ENCODE measurements around the gene PSD2. TPM values are rescaled to one million over a fixed set of nuclear protein-coding genes. Genes with fewer than 3 reads are reported as not detected.

The PSD2 gene
- total and polyA plus RNA-seq, 2 donors = 0.82 to 0.90 TPM

GRCh38 chr5:139762615-139763170, 32.9 kb upstream of the PSD2 start:
- Histone ChIP-seq H3K36me3 (ENCODE audit: control insufficient read depth in 2 of 2, insufficient read depth in 2 of 2, low read length in 1 of 2) (no peaks in the 10 kb centered on the region), H3K27me3 (ENCODE audit: control insufficient read depth in 2 of 2, insufficient read depth in 1 of 2, low read length in 1 of 2) (peaks cover 24 to 80% of the 10 kb centered on the region in 2 donors)

DNA sequence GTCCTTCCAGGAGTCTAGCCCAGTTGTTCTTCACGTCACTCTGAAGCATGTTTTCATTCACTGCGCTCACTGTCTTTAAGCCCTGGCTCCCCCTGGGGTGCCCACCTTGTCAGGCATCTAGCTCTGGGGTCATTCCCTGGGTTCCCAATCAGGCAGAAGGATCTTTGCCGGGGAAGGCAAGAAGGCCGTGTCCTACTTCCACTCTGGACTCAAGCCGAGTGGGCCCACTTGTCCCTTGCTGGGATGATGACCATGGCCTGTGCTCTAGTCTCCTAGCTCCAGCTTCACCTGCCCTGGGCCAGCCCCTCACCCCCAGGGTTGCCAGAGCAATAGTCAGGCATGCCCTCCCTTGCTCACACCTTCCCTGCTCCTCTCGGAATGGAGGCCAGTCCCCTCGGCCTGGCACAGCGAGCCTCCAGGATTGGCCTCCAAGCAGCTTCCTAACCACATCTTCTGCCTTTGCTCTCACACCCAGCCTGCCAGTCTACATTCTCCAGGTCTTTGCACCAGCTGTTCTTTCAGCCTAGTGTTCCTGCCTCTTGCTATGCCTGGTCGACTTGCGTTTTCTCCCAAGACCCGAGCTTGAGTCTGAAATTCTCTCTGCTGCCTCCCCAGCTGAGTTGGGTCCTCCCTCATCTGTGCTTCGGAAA, 32.2 kb upstream of the PSD2 start:
- DNase-seq (ENCODE audit: low read depth in 6 of 9, low spot score in 9 of 9) = no peak
- no peaks in the 10 kb centered on the region for H3K9me3 ChIP-seq (ENCODE audit: control insufficient read depth in 2 of 2, insufficient read depth in 1 of 2, low read length in 1 of 2)
- peaks cover 24 to 73% of the 10 kb centered on the region in 2 donors for H3K27me3 ChIP-seq (ENCODE audit: control insufficient read depth in 2 of 2, insufficient read depth in 1 of 2, low read length in 1 of 2)
- no peak overlapping the region for H3K27ac ChIP-seq (ENCODE audit: low read depth in 1 of 2, low read length in 1 of 2)
- peaks cover 0 to 40% of the 10 kb centered on the region in 2 donors for H3K4me1 ChIP-seq (ENCODE audit: control insufficient read depth in 2 of 2, insufficient read depth in 2 of 2, low read length in 2 of 2)
- no peaks in the 10 kb centered on the region for H3K36me3 ChIP-seq (ENCODE audit: control insufficient read depth in 2 of 2, insufficient read depth in 2 of 2, low read length in 1 of 2)
- no peak overlapping the region for H3K4me3 ChIP-seq (ENCODE audit: low read length in 2 of 2)
- WGBS = 90% methylated on average over 12 of the region's 12 CpGs

More at GRCh38 chr5:139762615-139763170, 32.9 kb upstream of the PSD2 start:
- WGBS = 93% methylated on average over 10 of the region's 10 CpGs
- H3K27ac ChIP-seq (ENCODE audit: low read depth in 1 of 2, low read length in 1 of 2) = no peak overlapping the region
- H3K9me3 ChIP-seq (ENCODE audit: control insufficient read depth in 2 of 2, insufficient read depth in 1 of 2, low read length in 1 of 2) = no peaks in the 10 kb centered on the region
- DNase-seq (ENCODE audit: low read depth in 6 of 9, low spot score in 9 of 9) = no peak
- H3K4me1 ChIP-seq (ENCODE audit: control insufficient read depth in 2 of 2, insufficient read depth in 2 of 2, low read length in 2 of 2) = peaks cover 0 to 45% of the 10 kb centered on the region in 2 donors
- H3K4me3 ChIP-seq (ENCODE audit: low read length in 2 of 2) = no peak overlapping the region

DNA sequence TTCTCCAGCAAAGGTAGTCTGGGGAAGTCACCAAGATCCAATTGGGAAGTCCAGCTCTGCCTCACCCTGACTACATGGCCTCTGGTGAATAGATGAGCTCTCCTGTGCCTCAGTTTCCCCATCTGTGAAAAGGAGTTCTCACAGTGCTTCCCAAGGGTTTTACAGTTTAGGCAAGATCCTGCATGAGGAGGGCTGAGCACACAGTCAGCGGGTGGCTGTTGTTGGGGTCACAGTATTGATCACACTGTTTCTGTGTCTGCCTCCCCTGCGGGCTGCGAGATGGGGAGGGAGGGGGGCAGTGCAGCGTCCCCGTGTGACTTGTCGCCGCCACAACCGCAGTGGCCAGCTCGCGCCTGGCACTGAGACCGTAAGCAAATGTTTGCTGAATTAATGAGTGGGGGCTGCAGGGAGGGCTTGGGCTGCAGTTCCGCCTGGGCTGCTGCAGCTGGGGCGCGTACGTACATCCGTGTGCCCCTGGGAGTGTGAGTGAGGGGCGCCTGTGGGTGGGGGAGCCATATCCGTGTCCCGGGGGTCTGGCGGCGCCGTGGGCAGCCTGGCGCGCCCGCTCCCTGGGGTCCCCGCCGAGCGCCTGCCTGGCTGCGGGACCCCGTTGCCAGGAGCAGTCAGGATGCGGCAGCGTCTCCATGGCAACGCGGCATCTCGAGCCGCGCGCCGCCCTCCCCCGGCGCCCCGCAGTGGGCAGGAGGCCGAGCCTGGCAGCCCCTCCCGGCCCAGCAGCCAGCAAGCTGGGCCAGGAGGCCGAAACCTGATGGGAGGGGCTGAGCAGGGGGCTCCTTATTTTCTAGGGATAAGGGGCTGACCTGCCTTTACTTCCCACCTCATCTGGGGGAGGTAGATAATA, 31.4 kb upstream of the PSD2 start:
- peak in 3 of 9 donors; percentile 44 to 71 (median 52) for DNase-seq (ENCODE audit: low read depth in 6 of 9, low spot score in 9 of 9)
- Histone ChIP-seq H3K4me1 (ENCODE audit: control insufficient read depth in 2 of 2, insufficient read depth in 2 of 2, low read length in 2 of 2) (peaks cover 0 to 33% of the 10 kb centered on the region in 2 donors), H3K4me3 (ENCODE audit: low read length in 2 of 2) (no peak overlapping the region), H3K9me3 (ENCODE audit: control insufficient read depth in 2 of 2, insufficient read depth in 1 of 2, low read length in 1 of 2) (no peaks in the 10 kb centered on the region), H3K27me3 (ENCODE audit: control insufficient read depth in 2 of 2, insufficient read depth in 1 of 2, low read length in 1 of 2) (peaks cover 22 to 65% of the 10 kb centered on the region in 2 donors), H3K36me3 (ENCODE audit: control insufficient read depth in 2 of 2, insufficient read depth in 2 of 2, low read length in 1 of 2) (no peaks in the 10 kb centered on the region), H3K27ac (ENCODE audit: low read depth in 1 of 2, low read length in 1 of 2) (no peak overlapping the region)
- 11% methylated on average over 45 of the region's 45 CpGs for WGBS

GRCh38 chr5:139764886-139765408, 30.7 kb upstream of the PSD2 start:
- no peak overlapping the region for H3K4me3 ChIP-seq (ENCODE audit: low read length in 2 of 2)
- 55% methylated on average over 11 of the region's 11 CpGs for WGBS

DNA sequence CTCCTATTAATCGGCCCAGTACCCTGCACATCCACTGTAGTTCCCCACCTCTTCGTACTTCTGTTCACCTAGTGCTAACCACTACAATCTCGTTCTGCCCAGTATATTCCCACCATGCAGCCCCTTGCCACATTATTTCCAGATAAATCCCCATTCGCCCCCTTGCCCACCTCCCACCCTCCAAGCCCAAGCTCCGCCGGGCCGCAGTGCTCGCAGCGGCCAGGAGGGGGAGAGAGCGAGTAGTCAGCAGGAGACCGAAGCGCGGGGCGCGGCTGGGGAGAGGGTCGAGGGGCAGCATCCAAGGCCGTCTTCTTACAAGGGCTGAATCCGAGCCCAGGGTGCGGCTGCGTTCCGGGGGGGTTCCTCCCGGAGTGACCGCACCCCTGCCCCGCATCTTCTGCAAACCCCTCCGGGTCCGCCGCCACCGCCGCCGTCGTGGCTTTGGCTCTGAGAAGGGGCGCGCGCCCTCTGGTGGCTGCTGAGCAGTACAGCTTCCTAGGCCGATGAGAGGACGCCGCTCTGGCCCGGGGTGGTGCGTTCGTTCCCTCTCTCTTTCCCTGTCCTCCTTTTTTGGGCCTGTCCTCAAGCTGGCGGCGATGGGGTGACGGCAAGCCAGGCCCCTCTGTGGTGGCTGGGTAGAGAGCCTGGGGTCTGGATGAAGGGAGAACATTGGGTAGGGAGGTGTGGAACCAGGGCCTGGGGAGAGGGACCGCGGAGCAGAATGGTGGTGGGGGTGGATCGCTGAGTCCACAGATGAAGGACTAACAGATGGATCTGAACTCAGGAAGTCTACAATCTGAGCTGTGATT, 30.0 kb upstream of the PSD2 start:
- Histone ChIP-seq H3K9me3 (ENCODE audit: control insufficient read depth in 2 of 2, insufficient read depth in 1 of 2, low read length in 1 of 2) (no peaks in the 10 kb centered on the region), H3K27me3 (ENCODE audit: control insufficient read depth in 2 of 2, insufficient read depth in 1 of 2, low read length in 1 of 2) (peaks cover 22 to 51% of the 10 kb centered on the region in 2 donors), H3K4me3 (ENCODE audit: low read length in 2 of 2) (peak overlapping the region; percentile 53 to 60), H3K4me1 (ENCODE audit: control insufficient read depth in 2 of 2, insufficient read depth in 2 of 2, low read length in 2 of 2) (peaks cover 0 to 24% of the 10 kb centered on the region in 2 donors), H3K36me3 (ENCODE audit: control insufficient read depth in 2 of 2, insufficient read depth in 2 of 2, low read length in 1 of 2) (no peaks in the 10 kb centered on the region), H3K27ac (ENCODE audit: low read depth in 1 of 2, low read length in 1 of 2) (peak overlapping the region in 1 of 2 donors; percentile 48)
- WGBS = 9% methylated on average over 46 of the region's 46 CpGs
- peak in 8 of 9 donors; percentile 63 to 89 (median 78) for DNase-seq (ENCODE audit: low read depth in 6 of 9, low spot score in 9 of 9)

More at GRCh38 chr5:139764886-139765408, 30.7 kb upstream of the PSD2 start:
- DNase-seq (ENCODE audit: low read depth in 6 of 9, low spot score in 9 of 9) = no peak
- Histone ChIP-seq H3K27me3 (ENCODE audit: control insufficient read depth in 2 of 2, insufficient read depth in 1 of 2, low read length in 1 of 2) (peaks cover 22 to 57% of the 10 kb centered on the region in 2 donors), H3K4me1 (ENCODE audit: control insufficient read depth in 2 of 2, insufficient read depth in 2 of 2, low read length in 2 of 2) (peaks cover 0 to 29% of the 10 kb centered on the region in 2 donors), H3K9me3 (ENCODE audit: control insufficient read depth in 2 of 2, insufficient read depth in 1 of 2, low read length in 1 of 2) (no peaks in the 10 kb centered on the region), H3K27ac (ENCODE audit: low read depth in 1 of 2, low read length in 1 of 2) (no peak overlapping the region), H3K36me3 (ENCODE audit: control insufficient read depth in 2 of 2, insufficient read depth in 2 of 2, low read length in 1 of 2) (no peaks in the 10 kb centered on the region)

DNA sequence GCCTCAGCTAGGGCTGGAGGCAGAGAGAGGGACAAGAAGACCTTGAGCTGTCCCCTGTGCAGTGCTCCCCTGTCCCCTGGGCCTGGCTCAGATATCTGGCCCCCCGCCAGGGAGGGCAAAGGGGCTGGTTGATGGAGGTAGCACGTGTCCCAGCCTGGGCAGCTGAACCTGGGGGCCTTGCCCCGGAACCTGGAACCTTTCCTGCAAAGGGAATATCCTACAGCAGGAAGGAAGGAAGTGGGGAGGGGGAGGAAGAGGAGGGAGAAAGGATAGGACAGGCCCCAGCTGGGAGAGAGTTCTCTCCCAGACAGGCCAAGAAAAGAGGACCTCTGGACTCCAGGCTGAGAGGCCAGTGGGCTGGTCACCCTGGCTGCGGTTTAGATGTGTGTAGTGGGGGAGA, 27.6 kb upstream of the PSD2 start:
- no peak for DNase-seq (ENCODE audit: low read depth in 6 of 9, low spot score in 9 of 9)
- no peak overlapping the region for H3K4me3 ChIP-seq (ENCODE audit: low read length in 2 of 2)
- no peaks in the 10 kb centered on the region for H3K36me3 ChIP-seq (ENCODE audit: control insufficient read depth in 2 of 2, insufficient read depth in 2 of 2, low read length in 1 of 2)
- H3K4me1 ChIP-seq (ENCODE audit: control insufficient read depth in 2 of 2, insufficient read depth in 2 of 2, low read length in 2 of 2) = peaks cover 0 to 23% of the 10 kb centered on the region in 2 donors
- H3K9me3 ChIP-seq (ENCODE audit: control insufficient read depth in 2 of 2, insufficient read depth in 1 of 2, low read length in 1 of 2) = no peaks in the 10 kb centered on the region
- H3K27me3 ChIP-seq (ENCODE audit: control insufficient read depth in 2 of 2, insufficient read depth in 1 of 2, low read length in 1 of 2) = peaks cover 18 to 28% of the 10 kb centered on the region in 2 donors
- WGBS = 95% methylated on average over 4 of the region's 4 CpGs
- no peak overlapping the region for H3K27ac ChIP-seq (ENCODE audit: low read depth in 1 of 2, low read length in 1 of 2)

GRCh38 chr5:139768807-139769465, 26.7 kb upstream of the PSD2 start:
- H3K27me3 ChIP-seq (ENCODE audit: control insufficient read depth in 2 of 2, insufficient read depth in 1 of 2, low read length in 1 of 2) = peaks cover 9 to 18% of the 10 kb centered on the region in 2 donors
- H3K36me3 ChIP-seq (ENCODE audit: control insufficient read depth in 2 of 2, insufficient read depth in 2 of 2, low read length in 1 of 2) = no peaks in the 10 kb centered on the region
- H3K9me3 ChIP-seq (ENCODE audit: control insufficient read depth in 2 of 2, insufficient read depth in 1 of 2, low read length in 1 of 2) = no peaks in the 10 kb centered on the region
- WGBS = 98% methylated on average over 7 of the region's 7 CpGs
- H3K4me3 ChIP-seq (ENCODE audit: low read length in 2 of 2) = no peak overlapping the region
- no peak overlapping the region for H3K27ac ChIP-seq (ENCODE audit: low read depth in 1 of 2, low read length in 1 of 2)
- DNase-seq (ENCODE audit: low read depth in 6 of 9, low spot score in 9 of 9) = no peak
- H3K4me1 ChIP-seq (ENCODE audit: control insufficient read depth in 2 of 2, insufficient read depth in 2 of 2, low read length in 2 of 2) = peaks cover 0 to 19% of the 10 kb centered on the region in 2 donors

DNA sequence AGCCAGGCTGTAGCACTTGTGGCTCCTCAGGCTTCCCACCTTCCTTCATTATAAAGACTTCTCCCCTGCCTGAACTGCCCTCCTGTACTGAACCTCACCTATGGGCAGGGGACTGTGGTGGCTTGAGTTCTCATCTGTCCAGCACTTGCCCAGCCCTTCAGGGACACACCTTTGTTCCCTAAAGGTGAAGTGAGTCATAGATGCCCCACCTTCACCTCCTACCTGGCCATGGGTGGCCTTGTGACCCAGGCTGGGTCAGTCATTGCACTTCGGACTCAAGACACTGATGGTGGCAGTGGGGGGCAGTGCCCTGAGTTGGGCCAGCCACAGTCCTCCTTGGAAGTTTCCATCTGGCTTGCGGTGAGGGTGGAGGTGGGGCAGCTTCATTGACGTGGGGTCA, 26.1 kb upstream of the PSD2 start:
- no peak overlapping the region for H3K4me3 ChIP-seq (ENCODE audit: low read length in 2 of 2)
- DNase-seq (ENCODE audit: low read depth in 6 of 9, low spot score in 9 of 9) = no peak
- 95% methylated on average over 3 of the region's 3 CpGs for whole genome bisulfite sequencing
- peaks cover 8 to 15% of the 10 kb centered on the region in 2 donors for H3K27me3 ChIP-seq (ENCODE audit: control insufficient read depth in 2 of 2, insufficient read depth in 1 of 2, low read length in 1 of 2)
- no peak overlapping the region for H3K27ac ChIP-seq (ENCODE audit: low read depth in 1 of 2, low read length in 1 of 2)
- peaks cover 0 to 16% of the 10 kb centered on the region in 2 donors for H3K4me1 ChIP-seq (ENCODE audit: control insufficient read depth in 2 of 2, insufficient read depth in 2 of 2, low read length in 2 of 2)
- no peaks in the 10 kb centered on the region for H3K9me3 ChIP-seq (ENCODE audit: control insufficient read depth in 2 of 2, insufficient read depth in 1 of 2, low read length in 1 of 2)
- H3K36me3 ChIP-seq (ENCODE audit: control insufficient read depth in 2 of 2, insufficient read depth in 2 of 2, low read length in 1 of 2) = no peaks in the 10 kb centered on the region
